HL-60 (cell line): Measurements from ENCODE around the gene SMPDL3B.

Experiments
- GABPA ChIP-seq: IDR thresholded peaks from 2 replicates; pipeline ENCODE4 v1.6.1; 2012; ENCODE audit warnings: low read depth
- POLR2AphosphoS5 ChIP-seq: IDR thresholded peaks from 2 replicates; pipeline ENCODE4 v1.6.1; 2012; ENCODE audit warnings: low read depth
- TF ChIP-seq, protein P1 (sequence below): IDR thresholded peaks from one replicate; pipeline ENCODE4 v1.5.1; 2011; ENCODE audit warnings: low read length, control low read depth, inconsistent platforms; ENCODE audit not compliant: insufficient read depth

DNA sequence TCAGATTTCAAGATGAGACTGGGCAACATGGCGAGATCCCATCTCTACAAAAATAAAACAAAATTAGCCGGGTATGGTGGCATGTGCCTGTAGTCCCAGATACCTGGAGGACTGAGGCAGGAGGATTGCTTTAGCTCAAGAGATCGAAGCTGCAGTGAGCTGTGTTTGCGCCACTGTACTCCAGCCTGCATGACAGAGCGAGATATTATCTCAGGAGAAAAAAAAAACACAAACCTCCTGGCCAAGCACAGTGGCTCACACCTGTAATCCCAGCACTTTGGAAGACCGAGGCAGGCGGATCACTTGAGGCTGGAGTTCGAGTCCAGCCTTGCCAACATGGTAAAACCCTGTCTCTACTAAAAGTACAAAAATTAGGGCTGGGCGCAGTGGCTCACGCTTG, 67.8 kb downstream of the SMPDL3B start:
- TF ChIP-seq, protein P1, sequence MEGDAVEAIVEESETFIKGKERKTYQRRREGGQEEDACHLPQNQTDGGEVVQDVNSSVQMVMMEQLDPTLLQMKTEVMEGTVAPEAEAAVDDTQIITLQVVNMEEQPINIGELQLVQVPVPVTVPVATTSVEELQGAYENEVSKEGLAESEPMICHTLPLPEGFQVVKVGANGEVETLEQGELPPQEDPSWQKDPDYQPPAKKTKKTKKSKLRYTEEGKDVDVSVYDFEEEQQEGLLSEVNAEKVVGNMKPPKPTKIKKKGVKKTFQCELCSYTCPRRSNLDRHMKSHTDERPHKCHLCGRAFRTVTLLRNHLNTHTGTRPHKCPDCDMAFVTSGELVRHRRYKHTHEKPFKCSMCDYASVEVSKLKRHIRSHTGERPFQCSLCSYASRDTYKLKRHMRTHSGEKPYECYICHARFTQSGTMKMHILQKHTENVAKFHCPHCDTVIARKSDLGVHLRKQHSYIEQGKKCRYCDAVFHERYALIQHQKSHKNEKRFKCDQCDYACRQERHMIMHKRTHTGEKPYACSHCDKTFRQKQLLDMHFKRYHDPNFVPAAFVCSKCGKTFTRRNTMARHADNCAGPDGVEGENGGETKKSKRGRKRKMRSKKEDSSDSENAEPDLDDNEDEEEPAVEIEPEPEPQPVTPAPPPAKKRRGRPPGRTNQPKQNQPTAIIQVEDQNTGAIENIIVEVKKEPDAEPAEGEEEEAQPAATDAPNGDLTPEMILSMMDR, result no peak
- TF ChIP-seq POLR2AphosphoS5 (no peak), GABPA (no peak)
